Activated B cell treated with CpG ODN at 0.5 μM for 24 hours (primary cell): Measurements from ENCODE around the gene SEMA3F. TPM values are rescaled to one million over a fixed set of nuclear protein-coding genes. Genes with fewer than 3 reads are reported as not detected.

Experiments used
- ATAC-seq: fragments of 200-7000 bp; cut with Tn5 transposase; one replicate; pipeline ENCODE4 v1.10.0; 2021; ENCODE audit warnings: low read depth, mild to moderate bottlenecking, moderate library complexity
- CTCF ChIA-PET: fragments of 350-600 bp; sonication (Branson Sonifier 250); formaldehyde crosslinking; loops from one replicate; lab custom pipeline; 2021; ENCODE audit warnings: antibody characterized with exemption; lab: Charles Lee
- POLR2A ChIA-PET: fragments of 350-600 bp; sonication (Branson Sonifier 250); formaldehyde crosslinking; loops from one replicate; lab custom pipeline; 2021; ENCODE audit warnings: antibody characterized with exemption; lab: Charles Lee
- DNase-seq: peaks from one replicate; pipeline ENCODE4 v3.0.0; 2022
- H3K27ac Mint-ChIP-seq: one replicate; pipeline ENCODE4 v1.8.0; 2020; ENCODE audit warnings: mixed read lengths
- H3K27me3 Mint-ChIP-seq: one replicate; pipeline ENCODE4 v1.8.0; 2021; ENCODE audit warnings: mixed read lengths
- H3K36me3 Mint-ChIP-seq: one replicate; pipeline ENCODE4 v1.8.0; 2021; ENCODE audit warnings: low read depth, mixed read lengths
- H3K4me1 Mint-ChIP-seq: one replicate; pipeline ENCODE4 v1.8.0; 2021; ENCODE audit warnings: mixed read lengths
- H3K4me3 Mint-ChIP-seq: one replicate; pipeline ENCODE4 v1.8.0; 2020; ENCODE audit warnings: mild to moderate bottlenecking, mixed read lengths
- H3K9me3 Mint-ChIP-seq: one replicate; pipeline ENCODE4 v1.8.0; 2020; ENCODE audit warnings: mixed read lengths
- intact Hi-C: fragments of 100-400 bp; cut with micrococcal nuclease; formaldehyde crosslinking; loops from one replicate; pipeline ENCODE4 v1.15.1; 2024
- total RNA-seq: library from RNA; stranded (reverse); gene quantifications from 2 replicates; pipeline ENCODE4 v1.2.3, GENCODE V29; 2022
- TF ChIP-seq, protein P1 (sequence below): fragments of 200-600 bp; IDR thresholded peaks from one replicate; pipeline ENCODE4 v1.8.0; 2022; ENCODE audit warnings: antibody characterized with exemption, mild to moderate bottlenecking

The SEMA3F gene
- total RNA-seq, 1 donor from 2014 or later, result not detected

DNA sequence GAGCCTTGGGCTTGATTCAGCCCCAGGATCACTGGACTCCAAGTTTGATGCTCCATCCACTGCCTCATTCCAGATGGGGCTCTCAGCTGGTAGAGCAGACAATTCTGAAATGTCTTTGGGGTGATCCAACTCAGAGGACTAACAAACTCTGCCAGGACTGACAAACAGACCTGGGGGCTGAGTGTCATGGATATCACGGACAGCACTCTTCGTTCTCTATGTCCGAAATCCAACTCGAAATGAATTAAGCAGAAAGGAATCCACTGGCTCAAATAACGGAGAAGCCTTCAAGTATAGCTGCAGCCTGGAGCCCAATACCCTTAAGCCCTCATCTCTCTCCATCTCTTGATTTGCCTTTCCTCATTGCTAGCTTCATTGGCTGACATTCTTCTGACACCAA is 64.2 kb downstream of the SEMA3F start:
- H3K9me3 Mint-ChIP-seq, result no peaks in the 10 kb centered on the region
- no peak overlapping the region for H3K4me3 Mint-ChIP-seq
- ATAC-seq (no peak), DNase-seq (no peak)
- no peak overlapping the region for H3K27ac Mint-ChIP-seq
- no peaks in the 10 kb centered on the region for H3K4me1 Mint-ChIP-seq
- no peaks in the 10 kb centered on the region for H3K36me3 Mint-ChIP-seq
- intact Hi-C loops, result no loop called here
- TF ChIP-seq, protein P1, sequence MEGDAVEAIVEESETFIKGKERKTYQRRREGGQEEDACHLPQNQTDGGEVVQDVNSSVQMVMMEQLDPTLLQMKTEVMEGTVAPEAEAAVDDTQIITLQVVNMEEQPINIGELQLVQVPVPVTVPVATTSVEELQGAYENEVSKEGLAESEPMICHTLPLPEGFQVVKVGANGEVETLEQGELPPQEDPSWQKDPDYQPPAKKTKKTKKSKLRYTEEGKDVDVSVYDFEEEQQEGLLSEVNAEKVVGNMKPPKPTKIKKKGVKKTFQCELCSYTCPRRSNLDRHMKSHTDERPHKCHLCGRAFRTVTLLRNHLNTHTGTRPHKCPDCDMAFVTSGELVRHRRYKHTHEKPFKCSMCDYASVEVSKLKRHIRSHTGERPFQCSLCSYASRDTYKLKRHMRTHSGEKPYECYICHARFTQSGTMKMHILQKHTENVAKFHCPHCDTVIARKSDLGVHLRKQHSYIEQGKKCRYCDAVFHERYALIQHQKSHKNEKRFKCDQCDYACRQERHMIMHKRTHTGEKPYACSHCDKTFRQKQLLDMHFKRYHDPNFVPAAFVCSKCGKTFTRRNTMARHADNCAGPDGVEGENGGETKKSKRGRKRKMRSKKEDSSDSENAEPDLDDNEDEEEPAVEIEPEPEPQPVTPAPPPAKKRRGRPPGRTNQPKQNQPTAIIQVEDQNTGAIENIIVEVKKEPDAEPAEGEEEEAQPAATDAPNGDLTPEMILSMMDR, result no peak
- peaks cover 9% of the 10 kb centered on the region for H3K27me3 Mint-ChIP-seq
- ChIA-PET CTCF (interaction anchor here (0.8 to 3.2 kb wide), 2 partner anchors 25 to 27 kb away, joined by 3 to 13 read pairs; no protein-coding TSS in a partner anchor), POLR2A (no interaction called here)

DNA sequence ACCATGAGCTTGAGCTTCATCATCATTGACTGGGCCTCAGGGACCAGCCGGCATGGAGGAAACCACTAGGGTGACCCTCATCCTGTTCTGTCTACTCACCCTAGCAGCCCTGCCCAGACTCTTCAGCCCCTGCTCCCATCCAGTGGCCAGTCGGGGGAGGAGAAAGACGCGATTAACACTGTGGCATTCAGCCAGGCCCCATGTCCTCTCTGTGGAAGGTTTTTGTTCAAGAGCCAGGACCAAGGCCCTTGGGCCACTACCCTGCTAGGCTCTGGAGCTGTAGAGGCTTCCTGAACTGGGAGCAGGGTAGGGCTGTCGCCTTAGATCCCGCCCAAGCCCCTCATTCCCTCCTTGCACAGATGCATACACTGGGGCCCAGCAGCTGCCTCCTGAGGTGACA is 65.0 kb downstream of the SEMA3F start:
- no peak for DNase-seq
- H3K27ac Mint-ChIP-seq, result no peak overlapping the region
- ATAC-seq, result no peak

DNA sequence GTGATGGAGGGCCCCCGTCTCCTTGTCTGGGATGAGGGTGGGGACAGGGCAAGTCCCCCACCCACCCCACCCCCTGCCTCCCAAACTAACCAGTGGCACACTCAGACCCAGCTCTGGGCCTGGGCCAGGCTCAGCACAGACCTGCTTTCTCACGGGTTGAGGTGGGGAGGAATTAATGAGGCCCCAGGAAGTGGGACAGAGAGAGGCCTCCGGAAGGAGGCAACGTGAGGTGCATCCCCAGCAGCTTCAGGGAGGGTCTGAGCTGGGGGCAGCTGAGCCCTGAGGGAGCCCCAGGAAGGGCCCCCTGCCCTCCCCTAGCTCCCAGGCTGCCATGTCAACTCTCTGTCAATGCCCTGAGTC is 65.9 kb downstream of the SEMA3F start:
- DNase-seq (no peak), ATAC-seq (no peak)
- TF ChIP-seq, protein P1, result no peak
- ChIA-PET CTCF (interaction anchor here (3.2 kb wide), 1 partner anchor 26 kb away, joined by 13 read pairs; no protein-coding TSS in a partner anchor), POLR2A (no interaction called here)
- Mint-ChIP-seq H3K4me3 (no peak overlapping the region), H3K27ac (no peak overlapping the region), H3K4me1 (peaks cover 2% of the 10 kb centered on the region), H3K27me3 (peaks cover 11% of the 10 kb centered on the region), H3K36me3 (no peaks in the 10 kb centered on the region), H3K9me3 (no peaks in the 10 kb centered on the region)
- intact Hi-C loops, result loop anchor here (10.0 kb wide), 1 partner anchor 394 kb away; the partner anchor contains the start of genes CISH and MAPKAPK3

More for the DNA sequence above, 65.0 kb downstream of the SEMA3F start:
- Mint-ChIP-seq H3K27me3 (peaks cover 11% of the 10 kb centered on the region), H3K4me1 (no peaks in the 10 kb centered on the region), H3K9me3 (no peaks in the 10 kb centered on the region), H3K36me3 (no peaks in the 10 kb centered on the region), H3K4me3 (no peak overlapping the region)
- CTCF ChIA-PET, result interaction anchor here (3.2 kb wide), 1 partner anchor 25 kb away, joined by 13 read pairs; no protein-coding TSS in a partner anchor
- POLR2A ChIA-PET, result no interaction called here
- TF ChIP-seq, protein P1, result no peak
- intact Hi-C loops, result loop anchor here (10.0 kb wide), 1 partner anchor 395 kb away; the partner anchor contains the start of genes CISH and MAPKAPK3

DNA sequence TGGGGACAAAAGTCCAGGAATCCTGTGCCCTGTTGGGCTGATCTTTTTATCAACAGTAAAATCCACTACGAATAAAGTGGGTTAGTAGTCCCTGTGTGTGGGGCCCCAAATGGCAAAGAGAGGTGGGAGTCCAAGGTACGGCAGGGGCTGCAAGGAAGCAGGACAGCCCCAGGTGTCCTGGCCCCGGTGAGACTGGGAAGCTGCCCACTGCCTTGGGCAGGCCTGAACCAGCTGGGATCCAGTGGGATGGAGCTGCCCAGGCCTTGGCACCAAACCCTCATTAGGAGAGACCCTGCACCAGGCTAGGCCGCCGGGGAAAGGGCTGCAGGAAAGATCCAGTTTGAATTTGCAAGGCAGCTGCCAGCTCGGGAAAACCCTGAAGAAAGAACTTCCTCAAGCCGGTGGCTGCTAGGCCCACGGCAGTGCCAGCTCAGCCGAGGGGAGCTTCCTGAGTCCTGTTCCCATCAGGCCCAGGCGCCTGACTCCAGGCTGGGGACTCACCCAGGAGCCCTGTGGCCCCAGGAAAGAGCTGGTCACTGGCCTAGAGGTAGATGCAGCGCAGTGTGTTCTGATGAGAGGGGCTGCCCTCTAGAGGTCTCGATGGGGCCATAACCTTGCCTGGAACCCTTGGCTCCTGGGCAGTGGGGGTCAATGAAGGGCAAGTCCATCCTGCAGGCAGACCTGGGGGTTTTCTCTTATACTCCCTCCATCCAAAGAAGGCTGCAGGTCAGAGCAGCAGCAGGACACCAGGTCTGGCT is 66.5 kb downstream of the SEMA3F start:
- Mint-ChIP-seq H3K27ac (no peak overlapping the region), H3K9me3 (no peaks in the 10 kb centered on the region), H3K4me1 (peaks cover 5% of the 10 kb centered on the region), H3K27me3 (peaks cover 11% of the 10 kb centered on the region), H3K4me3 (no peak overlapping the region), H3K36me3 (no peaks in the 10 kb centered on the region)
- no peak for DNase-seq
- intact Hi-C loops, result loop anchor here (10.0 kb wide), 1 partner anchor 393 kb away; the partner anchor contains the start of genes CISH and MAPKAPK3
- CTCF ChIA-PET, result no interaction called here
- TF ChIP-seq, protein P1, result no peak
- ATAC-seq, result no peak
- POLR2A ChIA-PET, result no interaction called here

DNA sequence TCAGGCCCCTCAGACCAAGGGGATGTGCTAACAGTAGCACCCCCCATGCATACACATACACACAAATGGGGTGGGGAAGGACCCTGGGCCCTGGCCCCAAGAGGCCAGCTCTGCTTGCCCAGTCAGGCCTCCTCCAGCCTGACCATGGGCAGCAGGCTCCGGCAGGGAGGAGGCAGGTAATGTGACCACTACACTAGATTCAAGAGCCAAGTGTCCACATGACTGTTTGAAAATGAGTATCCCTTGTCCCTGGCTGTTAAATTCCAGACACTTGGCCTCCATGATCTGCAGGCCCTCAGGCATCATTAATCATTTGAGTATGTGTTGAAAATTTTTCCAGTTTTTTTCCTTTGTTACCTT is 67.0 kb downstream of the SEMA3F start:
- no peaks in the 10 kb centered on the region for H3K9me3 Mint-ChIP-seq
- no peaks in the 10 kb centered on the region for H3K36me3 Mint-ChIP-seq
- TF ChIP-seq, protein P1, result no peak
- intact Hi-C loops, result loop anchor here (10.0 kb wide), 1 partner anchor 393 kb away; the partner anchor contains the start of genes CISH and MAPKAPK3
- DNase-seq, result no peak
- ATAC-seq, result no peak
- H3K4me1 Mint-ChIP-seq, result peaks cover 9% of the 10 kb centered on the region
- peaks cover 11% of the 10 kb centered on the region for H3K27me3 Mint-ChIP-seq
- H3K27ac Mint-ChIP-seq, result no peak overlapping the region
- no peak overlapping the region for H3K4me3 Mint-ChIP-seq
- ChIA-PET CTCF (interaction anchor here (0.9 kb wide), 1 partner anchor 24 kb away, joined by 3 read pairs; no protein-coding TSS in a partner anchor), POLR2A (no interaction called here)
